ENCODE measurements around the gene KRIT1.
"Not testable (repeated sequence)": the region's sequence is repeated elsewhere in the genome, so short reads cannot be mapped to it uniquely, and the experiment has no call there.

Gene KRIT1

GRCh38 chr7:92245487-92246359, at the start of gene KRIT1, which contains the start of gene ANKIB1:
Gene KRIT1 (minus strand): TSS chr7:92245914. CDS start chr7:92242135, 3,779 bp downstream.
Gene ANKIB1 (plus strand): TSS chr7:92245974. CDS start chr7:92294979, 49,005 bp downstream.
- peak; percentile 77 to 78 for DNase-seq

- no peak for DNase-seq
Observed at GRCh38 chr7:92295391-92295790, 49.7 kb upstream of the KRIT1 start.

- DNase-seq = no peak
Observed at GRCh38 chr7:92293896-92294590, 48.3 kb upstream of the KRIT1 start.

- no peak for DNase-seq
Observed at GRCh38 chr7:92292981-92293380, 47.3 kb upstream of the KRIT1 start.

GRCh38 chr7:92289321-92289720, 43.6 kb upstream of the KRIT1 start:
- DNase-seq = no peak

- no peak for DNase-seq
Observed at GRCh38 chr7:92282930-92283329, 37.2 kb upstream of the KRIT1 start.

GRCh38 chr7:92282221-92282814, 36.6 kb upstream of the KRIT1 start:
- no peak for DNase-seq

- no peak for DNase-seq
Observed at GRCh38 chr7:92281031-92281430, 35.3 kb upstream of the KRIT1 start.

GRCh38 chr7:92279396-92280031, 33.8 kb upstream of the KRIT1 start:
- no peak for DNase-seq

- DNase-seq = no peak
Observed at GRCh38 chr7:92276460-92276864, 30.7 kb upstream of the KRIT1 start.

- DNase-seq = no peak
Observed at GRCh38 chr7:92275327-92275726, 29.6 kb upstream of the KRIT1 start.

GRCh38 chr7:92268921-92269320, 23.2 kb upstream of the KRIT1 start:
- DNase-seq = no peak

GRCh38 chr7:92266415-92267241, 20.9 kb upstream of the KRIT1 start:
- no peak for DNase-seq

GRCh38 chr7:92260248-92260781, 14.6 kb upstream of the KRIT1 start:
- no peak for DNase-seq

- DNase-seq = no peak
Observed at GRCh38 chr7:92259610-92260247, 14.0 kb upstream of the KRIT1 start.

- DNase-seq = no peak
Observed at GRCh38 chr7:92259062-92259461, 13.3 kb upstream of the KRIT1 start.

GRCh38 chr7:92255308-92255707, 9.6 kb upstream of the KRIT1 start:
- DNase-seq = no peak

GRCh38 chr7:92254800-92255199, 9.1 kb upstream of the KRIT1 start:
- DNase-seq = not testable (repeated sequence)

- DNase-seq = no peak
Observed at GRCh38 chr7:92253251-92253650, 7.5 kb upstream of the KRIT1 start.

- DNase-seq = no peak
Observed at GRCh38 chr7:92251181-92251580, 5.5 kb upstream of the KRIT1 start.

GRCh38 chr7:92250603-92251002, 4.9 kb upstream of the KRIT1 start:
- DNase-seq = no peak
